Measurements from ENCODE around the gene GRK4. TPM values are rescaled to one million over a fixed set of nuclear protein-coding genes. Genes with fewer than 3 reads are reported as not detected.
A peak's percentile ranks its signal among the peaks of the same experiment; 100 is the strongest.
"Not testable (repeated sequence)": the region's sequence is repeated elsewhere in the genome, so short reads cannot be mapped to it uniquely, and the experiment has no call there.

Gene GRK4
- total RNA-seq, 1 experiment from 2014 or later: 2.9 TPM

DNA sequence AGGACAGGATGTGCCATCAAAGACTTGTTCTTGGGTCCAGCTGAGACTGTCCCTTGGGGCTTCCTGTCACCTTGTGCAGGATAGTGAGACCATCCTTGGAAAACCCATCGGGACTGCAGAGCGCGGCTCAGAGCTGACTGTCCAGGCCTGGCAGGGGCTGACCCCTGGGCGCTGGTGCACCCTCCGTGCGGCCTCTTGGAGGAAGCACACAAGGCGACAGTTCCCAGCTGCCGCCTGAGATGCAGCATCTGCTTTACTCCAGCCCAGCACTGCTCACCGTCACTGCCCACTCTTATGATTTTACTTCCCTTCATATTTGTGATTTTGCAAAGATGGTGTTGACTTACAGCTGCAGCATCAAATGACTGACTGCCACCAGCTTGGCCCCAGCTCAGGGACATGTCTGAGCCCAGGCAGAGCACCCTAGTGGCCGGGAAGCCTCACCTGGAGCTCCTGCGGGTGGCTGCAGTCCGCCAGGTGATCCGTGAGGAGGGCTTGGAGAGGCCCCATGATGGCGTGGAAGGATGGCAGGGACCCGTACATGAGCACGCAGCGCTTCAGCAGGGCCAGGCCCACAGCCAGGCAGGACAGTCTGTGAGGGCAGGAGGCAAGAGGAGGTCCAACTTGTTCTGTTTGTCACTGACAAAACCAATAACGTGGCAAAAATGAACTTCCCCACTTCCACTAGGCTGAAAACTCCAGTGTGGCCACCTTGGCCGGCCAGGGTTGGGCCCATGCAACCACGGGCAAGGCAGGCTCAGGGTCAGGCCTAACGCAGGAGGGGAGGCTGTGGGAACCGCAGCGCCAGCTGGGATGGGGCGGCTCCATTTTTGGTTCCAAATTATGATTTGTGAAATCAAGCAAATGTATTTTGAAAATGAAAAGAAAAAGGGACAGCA is 22.0 kb upstream of the GRK4 start:
- peak; percentile 0 for DNase-seq (ENCODE audit: low read depth)

DNA sequence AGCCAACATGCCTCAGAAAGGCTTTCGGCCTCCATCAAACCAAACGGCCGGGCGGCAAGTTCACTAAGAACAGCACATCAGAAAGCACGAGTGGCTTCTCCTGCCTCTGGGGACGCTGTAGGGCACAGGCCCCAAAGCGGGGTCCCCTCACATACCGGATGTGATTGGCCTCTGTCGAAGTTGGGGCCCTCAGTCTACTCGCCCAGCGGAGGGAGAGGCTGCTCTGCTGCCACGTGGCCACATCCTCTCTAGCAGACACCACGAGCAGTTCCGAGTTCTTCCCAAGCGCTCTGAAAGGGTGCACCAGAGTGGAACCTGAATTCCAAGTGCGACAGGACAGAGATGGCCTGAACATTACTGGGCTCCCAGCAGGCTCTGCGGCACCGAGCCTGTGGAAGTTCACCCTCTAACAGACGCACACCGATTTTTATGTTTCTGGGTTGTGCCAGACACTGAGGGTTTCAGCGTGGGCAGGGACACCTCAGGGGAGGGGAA is 21.3 kb upstream of the GRK4 start:
- no peak for DNase-seq (ENCODE audit: low read depth)

DNA sequence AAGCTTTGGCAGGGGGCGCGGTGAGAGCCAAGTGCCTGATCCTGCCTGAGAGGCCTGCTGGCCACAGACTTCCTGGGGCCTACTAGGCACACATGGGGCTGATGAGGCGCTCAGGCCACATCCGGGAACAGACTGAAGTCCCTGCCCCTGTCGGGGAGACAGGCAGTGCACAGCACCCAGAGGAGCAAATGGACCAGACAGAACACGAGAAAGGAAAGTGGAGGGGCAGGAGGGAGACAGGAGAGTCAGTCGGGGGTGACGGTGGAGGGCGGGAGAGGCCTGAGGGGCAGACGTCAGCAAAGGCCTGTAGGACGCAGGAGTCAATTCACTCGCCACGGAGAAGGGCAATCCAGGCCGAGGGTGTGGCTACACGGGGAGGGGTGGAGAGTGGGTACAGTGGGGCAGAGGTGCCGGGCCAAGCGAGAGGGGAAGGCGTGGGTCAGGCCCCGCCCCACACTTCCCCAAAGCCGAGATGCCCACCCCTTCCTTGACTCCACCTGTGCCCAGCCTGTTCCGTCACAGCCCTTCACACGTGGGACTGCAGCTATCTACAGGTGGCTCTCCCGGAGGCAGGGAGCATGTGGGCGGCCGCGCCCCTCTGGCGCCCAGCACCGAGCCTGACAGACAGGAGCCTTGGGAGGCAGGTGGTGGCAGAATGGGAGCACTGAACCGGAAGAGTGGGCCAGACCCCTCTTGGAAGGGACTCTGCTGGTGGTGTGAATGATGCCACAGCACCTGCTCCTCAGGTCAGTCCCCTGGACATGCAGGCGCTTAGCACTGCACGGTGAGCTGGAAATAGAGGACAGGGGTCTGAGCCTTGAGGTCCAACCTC is 20.6 kb upstream of the GRK4 start:
- no peak for DNase-seq (ENCODE audit: low read depth)

DNA sequence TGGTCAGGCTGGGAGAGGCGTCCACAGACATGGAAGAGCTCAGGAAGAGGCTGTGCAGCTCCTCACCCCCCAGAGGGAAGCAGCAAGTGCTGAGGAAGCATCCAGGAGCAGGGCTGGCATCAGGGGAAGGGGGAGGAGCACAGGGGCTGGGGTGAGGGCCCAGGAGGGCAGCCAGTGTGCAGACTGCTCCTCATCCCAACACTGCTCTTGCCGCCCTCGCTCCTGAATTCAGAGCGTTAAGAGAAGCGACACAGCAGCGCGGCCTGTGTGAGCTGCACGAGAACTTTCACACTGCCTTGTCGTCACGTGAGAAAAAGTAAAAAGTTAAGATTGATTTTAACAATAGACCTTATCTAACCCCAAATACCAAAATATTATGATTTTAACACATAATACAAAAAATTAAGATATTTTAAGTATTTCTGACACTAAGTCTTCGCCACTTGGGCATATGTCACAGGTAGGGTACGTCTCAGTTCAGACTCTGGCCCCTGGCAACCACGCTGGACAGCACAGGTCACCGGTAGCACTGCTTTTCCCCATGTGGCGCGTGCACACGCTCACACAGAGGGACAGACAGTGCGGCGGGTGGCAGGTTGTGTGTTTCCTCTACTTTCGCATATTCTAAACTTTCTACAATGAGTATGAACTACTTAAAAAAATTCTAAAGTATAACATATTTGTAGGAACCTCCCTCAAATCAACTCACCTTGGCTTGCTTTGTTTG is 19.8 kb upstream of the GRK4 start:
- DNase-seq (ENCODE audit: low read depth): no peak

DNA sequence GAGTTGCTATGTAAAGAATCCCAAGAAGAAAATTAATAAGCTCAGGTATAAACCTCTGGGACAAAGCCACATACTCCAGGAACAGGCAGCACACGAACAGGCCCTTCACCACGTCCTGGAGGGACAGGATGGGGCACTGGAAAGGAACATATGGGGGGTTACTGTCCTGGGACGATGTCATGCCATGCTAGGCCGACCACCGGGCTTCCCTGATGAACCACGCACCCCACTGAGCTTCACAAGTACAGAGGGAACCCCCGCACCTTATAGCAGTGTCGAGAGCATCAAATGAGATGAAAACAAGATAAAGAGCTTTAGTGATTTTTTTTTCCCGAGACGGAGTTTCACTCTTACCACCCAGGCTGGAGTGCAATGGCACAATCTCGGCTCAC is 19.3 kb upstream of the GRK4 start:
- DNase-seq (ENCODE audit: low read depth): no peak

DNA sequence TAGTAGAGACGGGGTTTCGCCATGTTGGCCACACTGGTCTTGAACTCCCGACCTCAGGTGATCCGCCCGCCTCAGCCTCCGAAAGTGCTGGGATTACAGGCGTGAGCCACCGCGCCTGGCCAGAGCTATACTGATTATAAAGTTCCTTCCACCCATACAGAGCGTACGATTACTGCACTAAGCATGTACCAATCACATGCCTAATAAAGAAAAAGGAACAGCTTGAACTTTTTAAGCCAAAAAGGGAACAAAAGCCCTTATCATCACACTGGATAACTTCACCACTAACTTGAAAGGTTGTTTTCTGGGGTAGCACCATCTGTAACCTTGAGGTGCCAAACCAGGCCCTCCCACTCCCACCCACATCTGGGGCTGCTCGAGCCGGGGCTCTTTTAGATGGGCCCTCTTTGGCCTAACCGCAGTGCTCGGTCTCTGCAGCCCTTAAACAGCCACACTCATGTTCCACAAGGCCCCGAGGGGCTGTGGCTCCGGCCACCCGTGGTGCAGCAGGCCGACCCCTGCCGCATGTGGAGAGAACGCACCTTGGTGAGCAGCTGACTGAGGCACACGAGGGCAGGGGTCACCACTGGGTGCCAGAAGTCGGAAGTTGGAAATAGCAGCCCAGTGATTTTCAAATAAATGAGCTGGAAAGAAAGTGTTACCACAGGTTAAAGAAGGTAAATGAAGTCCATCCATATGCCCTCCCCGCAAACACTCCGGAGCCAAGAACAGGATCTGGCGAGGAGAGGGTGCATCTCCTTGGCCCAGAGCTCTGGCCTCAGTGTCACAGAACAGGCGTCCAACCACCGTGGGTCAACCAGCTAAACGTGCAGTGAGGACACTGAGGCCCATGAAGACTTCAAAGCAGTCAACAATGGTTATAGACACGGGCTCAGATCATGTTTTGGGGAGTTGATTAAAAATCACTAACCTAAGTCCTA is 18.5 kb upstream of the GRK4 start:
- DNase-seq (ENCODE audit: low read depth): no peak

DNA sequence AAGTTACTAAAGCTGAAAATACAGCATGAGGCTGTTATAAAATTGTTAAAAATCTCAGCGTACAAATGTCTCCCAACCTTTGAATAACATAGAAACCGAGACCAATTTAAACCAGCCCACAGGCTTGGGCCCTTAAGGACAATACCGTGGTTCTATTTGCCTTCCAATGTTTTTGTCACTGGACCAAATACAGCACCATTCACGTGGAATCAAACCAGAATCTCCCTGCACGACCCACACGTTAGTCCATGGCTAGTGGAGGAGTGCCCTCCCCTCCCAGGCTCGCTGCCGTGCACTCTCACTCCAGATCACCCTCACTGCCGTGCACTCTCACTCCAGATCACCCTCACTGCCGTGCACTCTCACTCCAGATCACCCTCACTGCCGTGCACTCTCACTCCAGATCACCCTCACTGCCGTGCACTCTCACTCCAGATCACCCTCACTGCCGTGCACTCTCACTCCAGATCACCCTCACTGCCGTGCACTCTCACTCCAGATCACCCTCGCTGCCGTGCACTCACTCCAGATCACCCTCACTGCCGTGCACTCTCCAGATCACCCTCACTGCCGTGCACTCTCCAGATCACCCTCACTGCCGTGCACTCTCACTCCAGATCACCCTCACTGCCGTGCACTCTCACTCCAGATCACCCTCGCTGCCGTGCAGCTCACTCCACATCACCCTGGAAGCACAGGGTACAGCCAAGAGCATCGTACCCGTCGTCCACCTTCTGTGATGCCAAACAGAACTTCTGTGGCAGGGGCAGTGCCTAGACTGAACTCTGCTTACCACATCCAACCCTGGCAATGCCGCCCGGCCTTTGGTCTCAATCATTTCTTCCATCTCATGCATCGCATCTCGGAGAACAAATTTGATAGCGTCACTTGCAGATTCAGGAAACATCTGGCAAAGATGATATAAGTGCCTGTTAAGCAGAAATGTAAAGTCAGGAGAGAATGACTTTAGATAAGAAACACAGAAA is 17.5 kb upstream of the GRK4 start:
- DNase-seq (ENCODE audit: low read depth): not testable (repeated sequence)

DNA sequence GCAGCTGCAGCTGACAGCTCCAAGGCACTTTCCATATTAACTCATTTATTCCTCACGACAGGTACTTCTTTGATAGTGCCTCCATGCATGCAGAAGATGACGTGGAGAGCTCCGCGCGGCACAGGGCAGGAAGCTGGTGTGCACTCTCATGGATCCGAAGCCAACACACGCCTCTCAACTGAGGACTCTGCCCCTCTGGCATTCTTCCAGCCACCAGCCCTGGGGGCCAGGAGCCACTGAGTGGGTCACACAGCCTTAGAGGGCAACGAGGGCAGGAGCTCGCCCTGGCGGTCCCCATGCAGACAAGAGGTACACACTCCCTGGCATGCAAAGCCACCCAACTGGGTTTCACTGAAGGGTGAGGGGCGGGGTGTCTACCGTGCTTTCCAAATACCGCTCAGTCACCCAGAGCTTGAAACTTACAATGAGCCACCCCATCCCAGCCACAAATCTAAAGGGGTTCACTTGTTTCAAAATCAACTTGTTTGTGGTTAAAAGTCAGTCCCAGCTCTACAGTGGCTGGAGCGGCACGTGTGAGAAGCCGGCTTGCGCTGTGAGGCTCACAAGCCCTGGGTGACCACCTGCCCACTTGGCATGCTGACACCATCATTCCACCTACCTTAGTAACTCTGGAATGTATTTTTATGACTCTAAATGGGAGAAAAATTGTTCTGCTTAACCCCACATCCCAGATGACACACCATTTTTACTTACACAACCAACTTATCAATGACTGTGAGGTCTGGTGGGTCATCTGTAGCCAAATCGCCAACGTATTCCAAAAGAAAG is 16.4 kb upstream of the GRK4 start:
- no peak for DNase-seq (ENCODE audit: low read depth)

DNA sequence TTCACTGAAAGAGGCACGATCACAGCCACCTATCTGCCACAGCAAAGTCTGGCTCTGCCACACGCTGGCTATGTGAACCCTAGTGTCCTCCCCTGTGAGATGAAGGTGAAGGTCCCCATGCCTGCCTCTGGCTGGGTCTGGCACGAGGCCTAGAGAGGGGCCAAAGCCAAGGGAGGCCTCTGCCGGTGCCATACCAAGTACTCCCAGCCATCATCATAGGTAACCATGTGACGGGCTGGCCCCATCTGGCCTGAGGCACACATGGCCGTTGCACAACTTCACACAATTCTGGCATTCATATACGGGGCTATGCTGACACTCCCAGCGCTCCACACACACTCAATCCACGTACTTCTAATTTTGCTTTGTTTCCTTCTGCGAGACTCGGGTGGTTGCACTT is 15.4 kb upstream of the GRK4 start:
- no peak for DNase-seq (ENCODE audit: low read depth)

DNA sequence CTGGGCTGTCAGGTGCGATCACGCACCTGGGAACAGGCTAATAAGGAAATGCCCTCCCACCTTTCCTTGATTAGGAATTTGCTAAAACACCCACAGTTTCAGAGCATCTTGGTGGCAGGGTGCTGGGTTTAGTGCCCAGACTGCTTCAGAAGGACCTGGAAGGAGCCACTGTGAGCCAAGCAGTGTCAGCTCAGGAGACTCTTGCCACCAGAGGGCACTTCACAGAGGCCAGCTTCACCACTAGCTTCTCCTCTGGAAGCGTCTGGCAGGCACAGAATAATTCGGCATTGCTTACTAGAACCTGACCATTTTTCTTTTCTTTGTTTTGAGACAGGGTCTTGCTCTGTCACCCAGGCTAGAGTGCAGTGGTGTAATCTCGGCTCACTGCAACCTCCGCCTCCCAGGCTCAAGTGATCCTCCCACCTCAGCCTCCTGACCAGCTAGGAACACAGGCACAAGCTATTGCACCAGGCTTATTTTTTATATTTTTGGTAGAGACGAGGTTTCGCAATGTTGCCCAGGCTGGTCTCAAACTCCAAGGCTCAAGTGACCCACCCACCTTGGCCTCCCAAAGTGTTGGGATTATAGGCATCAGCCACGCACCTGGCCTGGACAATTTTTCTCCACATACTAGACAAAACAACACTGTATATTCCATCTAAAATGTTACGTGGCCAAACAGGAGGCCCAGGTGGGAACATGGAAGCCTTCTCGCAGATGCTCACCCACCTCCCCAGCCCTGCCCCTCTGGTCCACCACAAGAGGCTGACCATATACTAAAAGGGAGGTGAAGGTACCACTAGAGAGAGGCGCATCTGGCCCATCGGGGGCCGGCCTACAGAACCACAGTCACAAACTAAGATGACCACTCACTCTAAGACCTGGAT is 14.2 kb upstream of the GRK4 start:
- DNase-seq (ENCODE audit: low read depth): no peak

DNA sequence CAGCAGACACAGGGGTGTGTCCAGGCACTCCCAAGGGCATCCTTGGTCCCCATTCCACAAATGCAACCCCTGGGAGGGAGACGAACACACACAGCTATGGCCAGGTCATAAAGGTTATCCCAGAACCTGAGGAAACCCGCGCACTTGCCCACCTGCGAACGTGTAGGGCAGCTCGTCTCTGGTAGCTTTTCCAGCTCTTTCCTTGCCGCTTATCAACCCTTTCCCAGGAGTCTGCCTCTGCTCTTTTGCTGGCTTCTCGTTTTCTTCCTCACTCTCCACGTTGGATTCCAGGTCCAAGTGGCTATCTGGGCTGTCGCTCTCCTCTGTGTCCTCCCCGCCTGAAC is 13.6 kb upstream of the GRK4 start:
- DNase-seq (ENCODE audit: low read depth): no peak

DNA sequence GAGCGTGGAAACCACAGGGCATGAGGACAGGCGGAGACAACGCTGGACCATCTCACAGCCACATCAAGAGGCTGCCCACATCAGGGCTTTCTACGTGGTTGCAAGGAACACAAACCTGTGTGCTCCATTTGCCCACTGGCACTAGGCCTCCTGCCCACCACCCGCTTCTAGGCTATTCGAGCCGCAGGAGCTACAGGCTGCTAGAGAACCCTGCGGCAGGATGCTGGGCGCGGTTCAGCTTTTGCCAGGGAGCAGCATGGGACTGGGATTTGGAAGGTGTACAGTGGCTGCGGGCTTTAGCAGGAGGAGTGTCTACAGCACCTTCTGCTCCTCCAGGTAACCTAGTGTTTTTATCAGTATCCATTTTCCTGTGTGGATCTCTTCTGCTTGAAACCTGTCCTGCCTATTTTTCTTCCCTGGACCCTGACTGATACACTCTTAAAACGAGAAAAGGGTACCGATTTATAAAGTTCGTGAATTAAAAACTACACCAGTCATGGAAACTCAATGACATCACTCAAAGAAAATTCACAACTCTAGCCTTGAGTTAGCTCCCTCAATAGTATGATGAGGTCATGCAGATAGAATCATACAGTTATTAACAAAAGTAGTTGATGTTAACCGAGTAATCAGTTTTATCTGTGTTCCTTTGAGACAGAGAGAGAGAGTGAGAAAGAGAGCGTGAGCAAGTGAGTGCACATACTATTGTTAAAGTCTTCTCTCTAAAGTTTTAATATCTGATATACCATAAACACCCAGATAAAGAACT is 13.0 kb upstream of the GRK4 start:
- DNase-seq (ENCODE audit: low read depth): no peak

DNA sequence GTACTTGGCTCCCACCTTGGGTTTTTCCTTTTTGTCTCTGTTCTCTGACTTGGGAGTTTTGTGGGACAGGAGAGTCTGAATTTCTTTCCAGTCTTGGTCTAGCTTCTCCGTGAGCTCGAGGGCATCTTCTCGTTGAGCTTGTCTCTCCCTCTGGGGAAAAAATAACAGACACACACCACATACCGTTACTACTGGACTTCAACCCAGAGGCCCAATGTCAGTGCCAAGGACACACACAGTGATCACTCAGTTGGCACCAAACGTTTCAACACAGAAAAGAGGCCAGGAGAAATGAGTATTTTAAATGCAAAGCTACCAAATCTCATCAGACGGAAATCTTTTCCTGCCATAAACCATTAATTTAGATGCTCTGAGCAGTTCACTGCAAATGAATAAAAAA is 9.9 kb upstream of the GRK4 start:
- no peak for DNase-seq (ENCODE audit: low read depth)

DNA sequence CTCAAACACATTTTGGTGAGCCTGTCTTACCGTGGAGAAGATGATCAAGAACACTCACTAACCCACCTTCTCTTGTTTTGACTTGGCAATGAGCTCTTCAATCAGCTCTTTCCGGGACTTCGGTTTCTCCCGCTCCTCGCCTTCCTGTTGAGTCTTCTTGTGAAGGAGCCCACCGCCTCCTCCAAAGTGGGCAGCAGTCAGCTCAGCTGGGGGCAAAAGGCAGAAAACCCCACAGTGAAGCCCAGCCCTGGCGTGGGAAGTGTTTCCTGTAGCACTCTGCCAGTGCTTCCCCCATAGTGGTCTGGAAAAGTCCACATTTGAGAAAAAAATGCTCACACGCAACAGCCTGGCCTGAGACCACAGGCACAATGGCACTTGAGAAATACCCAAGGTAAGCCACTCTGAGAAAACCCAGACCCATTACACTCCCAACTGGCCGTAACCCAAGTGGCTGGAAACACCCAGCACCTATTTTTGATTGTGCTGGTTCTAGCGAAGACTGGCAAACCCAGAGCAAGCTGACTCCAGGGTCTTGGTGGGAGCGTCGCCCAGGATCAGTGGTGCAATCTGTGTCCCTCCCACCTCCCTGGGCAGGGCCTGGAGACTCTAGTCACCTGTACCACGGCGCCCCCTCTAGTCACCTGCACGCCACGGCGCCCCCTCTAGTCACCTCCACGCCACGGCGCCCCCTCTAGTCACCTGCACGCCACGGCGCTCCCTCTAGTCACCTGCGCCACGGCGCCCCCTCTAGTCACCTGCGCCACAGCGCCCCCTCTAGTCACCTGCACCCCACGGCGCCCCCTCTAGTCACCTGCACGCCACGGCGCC is 8.8 kb upstream of the GRK4 start:
- DNase-seq (ENCODE audit: low read depth): no peak

DNA sequence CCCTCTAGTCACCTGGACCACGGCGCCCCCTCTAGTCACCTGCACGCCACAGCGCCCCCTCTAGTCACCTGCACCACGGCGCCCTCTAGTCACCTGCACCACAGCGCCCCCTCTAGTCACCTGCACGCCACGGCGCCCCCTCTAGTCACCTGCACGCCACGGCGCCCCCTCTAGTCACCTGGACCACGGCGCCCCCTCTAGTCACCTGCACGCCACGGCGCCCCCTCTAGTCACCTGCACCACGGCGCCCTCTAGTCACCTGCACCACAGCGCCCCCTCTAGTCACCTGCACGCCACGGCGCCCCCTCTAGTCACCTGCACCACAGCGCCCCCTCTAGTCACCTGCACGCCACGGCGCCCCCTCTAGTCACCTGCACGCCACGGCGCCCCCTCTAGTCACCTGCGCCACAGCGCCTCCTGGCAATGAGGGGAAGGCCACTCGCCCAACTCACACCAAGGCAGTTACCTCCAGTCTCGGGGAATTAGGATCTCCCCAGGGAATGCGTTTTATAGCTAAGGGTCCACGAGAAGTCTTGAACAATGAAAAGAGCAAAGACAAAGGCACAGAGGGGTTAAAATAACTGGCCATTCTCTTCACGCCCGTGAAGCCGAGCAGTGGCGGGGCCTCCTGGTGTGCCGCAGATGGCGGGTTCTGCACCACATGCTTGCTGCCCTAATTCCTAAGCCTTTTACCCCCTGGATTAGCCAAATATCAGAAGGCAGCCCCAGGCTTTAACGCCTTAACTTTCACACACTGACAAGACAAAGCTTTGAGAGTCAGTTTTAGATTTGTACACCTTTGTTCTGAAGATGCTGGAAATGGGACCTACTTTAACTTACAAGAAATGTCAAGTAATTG is 8.0 kb upstream of the GRK4 start:
- not testable (repeated sequence) for DNase-seq (ENCODE audit: low read depth)
